Skin of body (tissue), 2 donors: ENCODE measurements around the gene ZSCAN30. TPM values are rescaled to one million over a fixed set of nuclear protein-coding genes. Genes with fewer than 3 reads are reported as not detected.

Experiments used
- DNase-seq: peaks from one replicate; lab custom pipeline; 2025; lab: John Stamatoyannopoulos, UW
- total RNA-seq: library from RNA; depleted of rRNA; stranded (reverse); fragments of >200 nt; gene quantifications from one replicate; pipeline ENCODE4 v1.2.3, GENCODE V29; 2014

Gene ZSCAN30
- total RNA-seq, result 19.7 TPM

DNA sequence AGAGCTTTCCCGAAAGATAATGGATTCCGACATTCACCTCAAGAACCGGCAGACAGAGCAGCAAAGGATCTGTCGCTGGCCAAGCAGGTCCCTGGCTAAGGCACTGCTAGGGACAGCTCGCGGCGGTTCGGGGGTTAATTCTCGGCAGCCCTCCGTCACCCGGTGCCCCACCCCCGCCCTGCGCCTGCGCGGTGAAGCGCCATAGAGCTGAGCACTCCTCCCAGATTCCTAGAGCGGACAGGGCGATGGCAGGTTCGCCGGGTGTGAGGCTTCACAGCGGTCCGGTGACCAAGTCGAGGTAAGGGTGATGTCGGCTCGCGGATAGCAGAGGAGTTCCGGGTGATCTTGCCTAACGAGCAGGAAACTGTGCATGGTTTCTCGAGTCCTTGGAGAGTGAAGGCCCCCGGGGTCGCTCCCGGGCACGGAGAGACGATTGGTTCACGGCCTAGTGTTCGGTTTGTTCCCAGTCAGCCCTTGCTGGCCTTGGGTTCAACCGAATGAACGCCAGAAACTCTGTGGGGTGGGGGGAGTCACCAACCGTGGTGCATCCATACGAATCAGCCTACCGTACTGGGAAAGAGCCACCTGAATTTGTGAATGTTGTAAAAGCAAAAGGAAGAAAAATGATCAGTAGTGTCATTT lies at the start of gene ZSCAN30:
Gene ZSCAN30, minus strand, starts transcription at position 136 of the 642 bp plus-strand sequence. CDS start 25,877 bp downstream, outside the sequence.
- peak; percentile 93 for DNase-seq

GRCh38 chr18:35337286-35337685 lies 47.3 kb upstream of the ZSCAN30 start:
- DNase-seq, result no peak

GRCh38 chr18:35335866-35336265 lies 45.8 kb upstream of the ZSCAN30 start:
- DNase-seq, result no peak

GRCh38 chr18:35334821-35335220 lies 44.8 kb upstream of the ZSCAN30 start:
- DNase-seq, result no peak

GRCh38 chr18:35334212-35334611 lies 44.2 kb upstream of the ZSCAN30 start:
- no peak for DNase-seq

- DNase-seq, result no peak
These were observed 41.5 kb upstream of the ZSCAN30 start for GRCh38 chr18:35331367-35332087.

- no peak for DNase-seq
These were observed 38.8 kb upstream of the ZSCAN30 start for GRCh38 chr18:35328868-35329267.

- DNase-seq, result no peak
These were observed 36.8 kb upstream of the ZSCAN30 start for GRCh38 chr18:35326695-35327387.

DNA sequence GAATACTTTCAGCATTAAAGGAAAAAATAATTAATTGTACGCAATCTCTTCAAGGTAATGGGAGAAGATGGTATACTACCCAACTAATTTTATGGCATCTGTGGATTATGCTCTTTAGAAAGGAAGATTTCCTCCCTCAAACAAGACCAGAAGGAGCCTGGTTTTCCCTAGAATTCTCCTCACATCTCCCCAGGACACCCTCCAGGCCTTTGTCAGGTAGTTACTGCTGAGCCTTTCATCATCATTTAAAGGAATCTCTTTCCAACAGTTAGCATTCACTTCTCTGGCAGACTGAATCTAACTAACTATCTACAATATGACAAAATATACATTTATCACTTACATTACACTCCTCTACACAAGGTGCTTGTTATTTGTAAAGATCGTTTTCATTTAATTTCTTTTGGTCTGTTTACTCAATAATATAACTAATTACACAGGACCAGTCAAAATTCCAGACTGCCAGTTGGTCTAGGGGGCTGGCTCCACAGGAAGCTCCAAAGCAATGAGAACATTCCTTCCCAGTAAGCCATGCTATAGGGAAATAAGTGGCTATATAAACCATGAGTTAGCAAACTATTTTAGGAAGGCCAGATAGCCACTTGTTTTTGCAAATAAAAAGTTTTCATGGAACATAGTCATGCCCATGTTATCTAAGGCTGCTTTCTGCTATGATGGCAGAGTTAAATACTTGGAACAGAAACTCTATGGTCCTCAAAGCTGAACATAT lies 35.1 kb upstream of the ZSCAN30 start:
- DNase-seq, result no peak

DNA sequence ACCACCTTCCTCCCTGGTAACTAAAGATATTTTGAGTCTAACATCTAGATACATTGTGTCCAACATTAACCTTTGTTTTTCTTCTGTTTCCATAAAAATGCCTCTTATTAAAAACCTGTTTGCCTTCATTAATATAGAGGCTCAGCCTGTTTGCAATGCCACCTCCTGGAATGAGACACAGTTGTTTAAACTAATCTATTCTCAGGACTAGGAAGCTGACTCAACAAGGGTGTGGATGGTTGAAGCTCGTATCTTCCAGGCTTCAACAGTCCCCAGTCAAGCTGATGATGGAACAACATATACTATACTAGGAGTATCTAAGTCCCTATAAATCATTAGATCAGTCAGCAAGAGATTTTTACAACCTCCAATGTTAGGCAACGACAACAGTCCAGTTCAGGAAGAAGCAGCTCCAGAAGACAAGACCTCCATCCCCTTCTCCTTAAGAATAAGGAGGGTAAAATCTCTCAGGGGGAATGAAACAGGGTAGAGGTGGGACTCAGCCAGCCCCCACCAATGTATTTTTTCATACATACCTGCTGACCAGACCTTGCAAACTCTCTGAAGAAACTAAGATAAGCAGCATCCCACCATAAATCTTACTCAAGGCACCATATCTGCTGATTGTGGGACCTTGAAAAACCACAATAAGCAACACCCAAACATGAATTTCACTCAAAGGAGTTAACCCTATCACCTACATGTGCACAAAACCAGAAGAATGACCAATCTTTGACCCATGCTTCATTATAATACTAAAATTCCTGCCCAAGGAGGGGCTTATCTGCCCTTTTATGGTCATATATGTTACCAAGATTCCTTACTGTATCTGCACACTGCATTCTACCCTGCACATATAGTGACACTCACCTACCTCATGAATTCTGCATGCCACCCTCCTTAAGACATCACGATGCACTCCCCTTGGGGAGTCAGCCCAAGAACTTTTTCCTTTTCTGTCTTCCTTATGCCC lies 32.7 kb upstream of the ZSCAN30 start:
- DNase-seq, result no peak

DNA sequence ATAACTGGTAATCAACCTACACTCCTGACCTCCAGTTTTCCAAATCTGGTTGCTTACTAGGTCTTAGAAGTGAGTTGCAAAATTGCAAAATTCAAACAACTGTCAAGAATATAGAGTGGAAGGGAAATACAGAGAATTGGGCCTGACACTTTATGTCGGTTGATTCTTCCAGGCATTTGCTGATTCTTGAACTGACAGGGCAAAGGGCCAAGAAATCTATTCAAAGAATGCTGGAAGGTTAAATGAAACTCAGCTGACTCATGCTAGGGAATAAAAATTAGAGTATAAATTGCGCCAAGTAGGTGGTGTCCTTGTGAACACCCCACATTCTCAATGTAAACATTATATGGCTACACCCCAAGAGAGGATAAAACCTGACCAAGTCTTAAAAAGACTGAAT lies 21.5 kb upstream of the ZSCAN30 start:
- DNase-seq, result no peak

- no peak for DNase-seq
These were observed 16.7 kb upstream of the ZSCAN30 start for GRCh38 chr18:35306588-35307250.

- no peak for DNase-seq
These were observed 13.6 kb upstream of the ZSCAN30 start for GRCh38 chr18:35303610-35304009.

DNA sequence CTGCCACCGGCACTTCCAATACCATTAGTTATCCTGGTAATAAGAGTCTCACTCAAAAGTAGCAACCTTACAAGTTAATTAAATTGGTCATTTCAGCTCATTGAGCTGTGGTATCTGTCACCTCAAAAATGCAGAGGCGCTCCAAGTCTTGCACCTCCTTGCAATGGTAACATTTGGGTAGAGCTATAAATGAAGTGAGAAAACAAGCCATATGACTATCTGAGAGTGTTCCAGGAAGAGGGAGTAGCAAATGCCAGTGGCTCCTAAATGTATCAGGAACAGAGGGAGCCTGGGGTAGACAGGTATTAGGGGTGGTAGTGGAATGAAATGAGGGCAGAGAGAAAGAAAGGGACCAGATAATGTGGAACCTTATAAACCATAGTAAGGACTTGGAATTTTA lies 6.0 kb upstream of the ZSCAN30 start:
- no peak for DNase-seq

DNA sequence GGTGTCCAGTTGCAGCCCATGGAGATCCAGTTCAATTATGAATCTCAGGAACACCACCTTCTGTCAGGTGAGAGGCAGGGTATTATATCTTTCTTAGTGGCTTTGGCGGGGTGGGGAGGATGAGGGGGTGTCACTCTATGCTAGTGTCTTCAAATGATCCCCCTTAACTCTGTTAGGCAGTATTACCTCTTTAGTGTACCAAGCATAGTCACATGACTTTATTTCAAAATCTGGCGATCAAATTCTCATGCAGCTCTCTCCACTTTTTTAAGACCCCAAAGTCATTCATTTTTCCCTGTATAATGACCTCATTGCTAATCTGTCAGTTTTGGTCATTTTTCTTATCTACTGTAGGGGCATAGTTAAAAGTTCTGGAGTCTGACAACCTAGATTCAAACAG lies 1.1 kb upstream of the ZSCAN30 start:
- no peak for DNase-seq

DNA sequence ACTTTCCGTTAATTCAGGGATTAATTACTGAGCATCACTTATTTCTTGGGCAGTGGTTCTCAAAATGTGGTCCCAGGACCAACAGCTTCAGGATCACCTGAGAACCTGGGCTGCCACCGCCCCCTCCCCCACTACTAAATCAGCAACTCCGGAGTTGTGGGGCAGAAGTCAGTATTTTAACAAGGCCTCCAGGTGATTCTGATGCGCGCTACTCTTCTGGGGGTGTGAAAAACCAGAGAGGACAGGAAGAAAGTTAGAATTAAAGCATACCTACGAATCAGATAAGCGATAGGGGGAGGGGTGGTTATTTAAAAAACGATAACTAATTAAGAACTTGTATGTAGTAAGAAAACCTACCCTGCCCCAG lies 319 bp downstream of the ZSCAN30 start:
- no peak for DNase-seq

GRCh38 chr18:35289293-35289692 lies 736 bp downstream of the ZSCAN30 start:
- peak; percentile 2 for DNase-seq

DNA sequence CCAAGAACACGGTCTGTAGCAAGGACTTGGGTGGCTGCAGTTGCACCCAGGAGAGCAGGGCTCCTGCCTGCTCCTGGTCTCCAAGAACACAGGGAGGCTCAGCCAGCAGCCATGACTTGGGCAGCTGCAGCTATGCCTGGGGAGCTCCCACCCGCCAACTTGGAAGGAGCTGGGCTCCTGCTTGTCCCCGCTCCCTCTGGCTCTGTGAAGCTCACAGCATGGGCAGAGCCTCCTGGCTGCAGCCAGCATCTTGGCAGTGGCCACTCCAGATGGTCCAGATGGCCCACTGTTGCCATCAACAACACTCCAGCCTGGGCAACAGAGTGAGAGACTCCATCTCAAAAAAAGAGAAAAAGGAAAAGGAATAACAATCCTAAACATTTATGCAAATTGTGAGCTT lies 5.2 kb downstream of the ZSCAN30 start:
- DNase-seq, result no peak

- no peak for DNase-seq
These were observed 5.9 kb downstream of the ZSCAN30 start for GRCh38 chr18:35283923-35284794.
